ENCODE measurements around the gene SORCS1.
"Not testable (repeated sequence)": the region's sequence is repeated elsewhere in the genome, so short reads cannot be mapped to it uniquely, and the experiment has no call there.

SORCS1 gene

DNA sequence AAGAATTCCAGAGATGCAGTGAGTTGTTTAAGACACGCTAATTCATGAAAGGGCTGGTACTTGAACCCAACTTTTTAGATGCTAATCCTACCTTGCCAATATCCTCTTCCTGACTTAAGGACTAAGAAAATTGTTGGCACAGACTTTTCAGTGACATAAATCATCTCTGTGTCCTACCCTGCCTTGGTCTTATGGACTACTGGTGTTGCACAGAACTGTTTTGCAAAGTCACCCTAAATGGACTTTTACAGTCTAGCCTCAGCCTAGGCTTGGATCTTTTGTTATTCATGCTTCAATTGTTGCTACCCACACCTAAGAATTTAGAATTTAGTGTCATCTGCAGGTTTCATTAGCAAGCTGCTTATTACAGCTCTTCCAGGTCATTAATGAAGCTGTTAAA is 112.7 kb downstream of the SORCS1 start:
- no peak for DNase-seq (ENCODE audit: low read depth)

- no peak for DNase-seq (ENCODE audit: low read depth)
Observed at GRCh38 chr10:107043461-107043860, 121.0 kb downstream of the SORCS1 start.

GRCh38 chr10:107037192-107038122 is 127.0 kb downstream of the SORCS1 start:
- DNase-seq (ENCODE audit: low read depth): no peak

DNA sequence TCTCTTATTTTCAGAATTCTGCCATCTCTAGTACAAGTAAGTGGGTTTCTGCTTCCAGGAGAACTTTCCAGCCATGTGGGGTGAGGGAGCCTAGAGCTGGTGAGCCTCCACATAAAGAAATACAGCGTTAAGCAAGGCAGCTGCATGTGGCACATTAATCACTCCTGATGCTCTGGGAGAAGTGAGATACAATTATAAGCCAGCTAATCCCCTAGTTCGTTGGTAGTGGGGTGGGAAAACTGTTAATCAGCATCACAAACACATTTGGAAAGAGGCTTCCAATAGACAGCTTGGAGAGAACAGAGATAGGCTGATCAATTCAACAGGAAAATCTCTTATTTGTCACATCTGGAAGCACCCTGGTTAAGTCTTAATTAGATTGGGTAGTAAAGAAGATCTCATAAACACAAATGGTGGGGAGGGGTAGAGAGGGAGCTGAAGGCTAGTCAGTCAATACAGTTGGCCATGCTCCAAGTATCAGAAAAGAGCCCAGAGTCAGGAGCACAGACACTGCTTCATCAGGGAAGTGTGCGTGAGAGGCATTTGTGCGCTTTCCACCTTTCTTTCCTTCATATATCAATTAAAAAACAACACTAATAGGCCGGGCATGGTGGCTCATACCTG is 130.6 kb downstream of the SORCS1 start:
- DNase-seq (ENCODE audit: low read depth): no peak

DNA sequence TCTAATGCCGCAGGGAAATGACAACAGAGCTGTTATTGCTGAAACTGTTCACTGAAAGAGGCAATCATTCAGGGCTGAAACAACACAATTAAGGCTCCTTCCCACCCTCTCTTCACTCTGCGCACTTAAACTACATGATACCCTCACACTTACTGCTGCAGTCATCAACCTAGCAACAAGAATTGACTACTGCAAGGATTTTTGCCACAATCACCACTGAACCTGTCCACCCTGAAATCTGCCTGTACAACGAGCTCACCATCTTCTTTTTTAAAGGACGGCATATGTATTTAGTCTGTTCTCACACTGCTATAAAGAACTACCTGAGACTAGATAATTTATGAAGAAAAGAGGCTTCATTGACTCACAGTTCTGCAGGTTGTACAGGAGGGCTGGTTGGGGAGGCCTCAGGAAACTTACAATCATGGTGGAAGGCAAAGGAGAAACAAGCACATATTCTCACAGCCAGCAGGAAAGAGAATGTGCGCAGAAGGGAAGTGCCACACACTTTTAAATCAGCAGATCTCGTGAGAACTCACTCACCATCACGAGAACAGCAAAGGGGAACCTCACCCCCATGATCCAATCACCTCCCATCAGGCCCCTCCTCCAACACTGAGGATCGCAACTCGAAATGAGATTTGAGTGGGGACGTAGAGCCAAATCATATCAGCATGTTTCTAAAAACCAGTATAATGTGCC is 131.7 kb downstream of the SORCS1 start:
- no peak for DNase-seq (ENCODE audit: low read depth)

DNA sequence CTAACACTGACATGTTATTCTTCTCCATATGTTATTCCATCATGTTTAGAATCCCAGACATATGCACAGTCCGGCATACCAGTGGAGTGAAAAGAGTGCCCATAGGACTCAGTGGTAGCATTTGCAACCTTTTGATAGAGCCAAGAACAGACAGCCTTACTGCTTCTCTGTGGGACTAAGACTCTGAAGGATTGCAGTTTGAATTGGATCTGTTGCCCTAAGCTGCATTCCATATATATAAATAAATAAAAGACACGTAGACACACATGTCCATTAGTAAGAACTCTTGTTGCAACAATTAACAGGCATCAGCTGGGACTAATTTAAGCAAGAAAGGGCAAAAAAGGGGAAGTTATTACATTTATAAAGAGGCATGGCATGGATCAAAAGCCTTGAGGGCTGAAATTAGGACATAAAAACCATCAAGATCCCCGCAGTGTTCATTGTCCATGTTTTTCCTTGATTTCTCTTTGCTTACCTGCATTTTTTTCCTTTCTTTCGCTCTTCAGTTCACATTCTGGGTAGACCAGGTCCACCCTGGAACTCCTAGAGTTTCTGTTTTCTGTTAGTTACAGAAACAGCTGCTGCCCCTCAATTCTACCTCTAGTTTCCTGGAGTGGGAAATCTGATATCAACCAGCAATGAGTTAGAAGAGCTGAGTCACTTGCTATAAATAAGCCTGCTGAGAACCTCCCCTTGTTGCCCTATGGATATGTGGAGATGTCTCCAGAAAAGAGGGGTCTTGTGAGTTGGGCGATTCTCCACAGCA is 132.4 kb downstream of the SORCS1 start:
- DNase-seq (ENCODE audit: low read depth): no peak

DNA sequence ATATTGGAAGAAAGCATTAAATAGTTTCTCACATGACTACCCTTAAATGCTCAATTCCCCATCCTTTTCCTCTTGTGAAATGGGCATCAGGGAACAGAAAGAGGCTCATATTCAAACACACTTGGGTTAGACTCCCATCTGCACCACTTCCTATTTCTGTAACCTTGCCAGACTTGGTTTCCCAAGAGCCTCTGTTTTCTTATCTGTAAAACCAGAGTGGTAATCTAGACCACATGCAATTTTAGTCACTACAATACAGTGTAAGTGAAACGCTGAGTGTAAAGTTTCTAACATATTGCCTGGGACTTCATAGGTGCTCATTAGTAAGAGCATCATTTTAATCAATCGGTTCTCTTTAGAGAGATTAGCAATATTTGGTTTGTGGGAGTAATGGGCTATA is 136.3 kb downstream of the SORCS1 start:
- no peak for DNase-seq (ENCODE audit: low read depth)

DNA sequence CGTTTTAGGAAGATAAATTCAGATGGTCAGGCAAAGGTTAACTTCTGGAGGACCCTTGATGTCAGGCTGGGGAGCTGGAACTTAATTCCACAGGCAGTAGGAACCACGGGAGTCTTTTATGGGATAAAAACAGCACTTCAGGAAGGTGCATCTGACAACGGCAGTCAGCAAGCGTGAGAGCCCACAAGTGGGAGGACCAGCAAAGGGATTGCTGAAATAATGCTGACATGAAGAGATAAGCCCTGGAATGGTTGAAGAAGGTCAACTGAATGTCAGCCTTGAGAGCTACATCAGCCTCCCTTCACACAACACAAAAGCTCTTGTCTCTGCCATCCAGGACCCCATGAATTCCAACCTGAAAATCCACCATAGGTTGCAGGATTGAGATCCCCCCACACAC is 138.8 kb downstream of the SORCS1 start:
- no peak for DNase-seq (ENCODE audit: low read depth)

DNA sequence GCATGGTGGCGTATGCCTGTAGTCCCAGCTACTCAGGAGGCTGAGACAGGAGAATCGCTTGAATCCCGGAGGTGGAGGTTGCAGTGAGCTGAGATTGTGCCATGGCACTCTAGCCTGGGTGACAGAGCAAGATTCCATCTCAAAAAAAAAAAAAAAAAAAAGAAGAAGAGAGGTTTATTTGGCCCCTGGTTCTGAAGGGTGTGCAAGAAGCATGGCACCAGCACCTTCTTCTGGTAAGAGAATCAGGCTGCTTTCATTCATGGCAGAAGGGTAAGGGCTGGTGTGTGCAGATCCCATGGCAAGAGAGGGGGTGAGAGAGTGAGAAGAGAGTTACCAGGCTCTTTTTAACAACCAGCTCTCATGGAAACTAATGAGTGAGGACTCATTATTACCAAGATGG is 140.5 kb downstream of the SORCS1 start:
- not testable (repeated sequence) for DNase-seq (ENCODE audit: low read depth)

GRCh38 chr10:107022600-107023354 is 141.7 kb downstream of the SORCS1 start:
- no peak for DNase-seq (ENCODE audit: low read depth)

- DNase-seq (ENCODE audit: low read depth): no peak
Observed at GRCh38 chr10:107019154-107019553, 145.4 kb downstream of the SORCS1 start.

- DNase-seq (ENCODE audit: low read depth): no peak
Observed at GRCh38 chr10:107013258-107014006, 151.1 kb downstream of the SORCS1 start.

DNA sequence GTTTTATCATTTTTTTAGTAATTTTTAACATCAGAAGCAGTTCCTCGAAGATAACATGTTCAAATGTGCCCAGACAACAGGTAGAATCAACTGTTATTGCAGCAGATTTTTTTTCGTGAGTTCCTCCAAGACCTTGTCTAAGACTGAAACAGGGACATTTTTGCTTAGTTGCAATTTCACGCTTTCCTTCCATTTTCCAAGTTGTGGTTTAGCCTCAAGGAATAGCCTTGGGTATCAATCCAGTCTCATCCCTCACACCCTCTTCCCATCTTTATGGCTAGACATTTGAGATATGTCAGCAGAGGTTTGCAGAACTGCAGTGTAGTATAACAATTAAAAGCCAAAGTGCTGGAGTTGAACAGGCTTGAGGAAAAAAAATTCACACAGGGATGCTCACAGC is 152.5 kb downstream of the SORCS1 start:
- DNase-seq (ENCODE audit: low read depth): no peak

GRCh38 chr10:107011105-107011504 is 153.4 kb downstream of the SORCS1 start:
- DNase-seq (ENCODE audit: low read depth): no peak

- DNase-seq (ENCODE audit: low read depth): no peak
Observed at GRCh38 chr10:107010531-107010930, 154.0 kb downstream of the SORCS1 start.

GRCh38 chr10:107004362-107004761 is 160.1 kb downstream of the SORCS1 start:
- DNase-seq (ENCODE audit: low read depth): no peak

DNA sequence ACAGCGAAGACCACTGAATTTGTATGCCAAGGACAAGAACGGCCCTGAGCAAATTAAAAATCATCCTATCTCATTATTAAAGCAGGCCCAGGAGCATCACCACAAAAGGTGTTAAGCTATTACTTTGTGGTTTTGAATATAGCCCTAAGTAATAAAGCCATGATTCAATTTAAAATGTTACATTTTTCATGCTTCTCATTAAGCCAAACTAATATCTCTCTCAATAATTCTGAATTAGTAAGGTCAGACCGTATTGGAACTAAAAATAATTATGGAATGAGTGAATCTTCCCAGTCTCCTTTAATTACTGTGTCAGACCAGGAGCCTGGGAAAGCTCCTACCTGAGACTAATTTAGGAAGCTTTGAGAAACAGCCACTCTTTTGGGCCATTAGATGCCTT is 162.4 kb downstream of the SORCS1 start:
- no peak for DNase-seq (ENCODE audit: low read depth)

DNA sequence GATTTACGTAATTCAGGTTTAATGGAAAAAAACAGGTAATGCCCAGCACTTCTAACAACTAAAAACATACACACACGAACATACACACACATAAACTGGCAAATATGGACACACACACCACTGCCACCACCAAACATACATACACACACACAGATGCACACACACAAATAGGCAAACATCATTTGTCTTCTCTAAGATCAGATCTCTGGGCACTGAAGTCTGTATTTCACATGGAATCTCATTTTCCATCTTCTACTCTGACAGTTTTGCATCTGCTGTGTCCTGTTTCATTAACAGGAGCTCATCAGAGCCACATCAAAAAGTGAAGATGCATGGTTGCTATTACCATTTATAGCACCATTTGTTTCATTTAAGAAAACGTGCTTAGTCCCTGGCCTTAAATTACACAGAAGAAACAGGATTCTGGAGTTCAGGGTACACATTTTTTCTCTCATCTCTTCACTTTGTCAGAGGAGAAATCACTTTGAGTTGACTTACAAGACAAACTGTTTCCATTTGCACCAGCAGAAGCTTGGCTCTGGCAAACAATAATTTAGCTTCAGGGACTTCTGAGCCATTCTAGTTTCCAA is 165.3 kb downstream of the SORCS1 start:
- no peak for DNase-seq (ENCODE audit: low read depth)

- no peak for DNase-seq (ENCODE audit: low read depth)
Observed at GRCh38 chr10:106997721-106998120, 166.8 kb downstream of the SORCS1 start.

DNA sequence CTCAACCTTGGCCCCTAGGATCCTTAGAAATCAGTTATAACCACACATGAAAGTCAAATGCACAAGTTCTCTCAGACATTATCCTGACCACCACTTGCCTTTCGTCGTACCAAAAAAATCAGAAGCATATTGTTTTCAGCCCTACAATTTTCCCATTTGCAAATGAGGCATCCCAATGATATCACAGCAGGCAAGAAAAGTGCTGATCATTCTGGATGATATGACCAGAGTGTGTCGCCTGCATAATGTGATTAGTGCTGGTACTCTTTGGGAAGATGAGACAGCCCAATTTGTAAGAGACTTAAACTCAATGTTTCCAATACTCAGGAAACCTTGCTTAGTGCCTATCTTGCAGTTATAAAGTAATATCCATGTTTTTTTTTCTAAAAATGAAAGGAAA is 168.0 kb downstream of the SORCS1 start:
- no peak for DNase-seq (ENCODE audit: low read depth)
